HFF-Myc (cell line): ENCODE measurements around the gene OR5M11.

Experiments
- DNase-seq: peaks from one replicate; pipeline ENCODE4 v3.0.0-alpha.2; 2011; ENCODE audit warnings: low read depth; ENCODE audit errors: extremely low read depth
- H3K4me3 ChIP-seq: replicated peaks from 2 replicates; pipeline ENCODE4 v1.5.1; 2011; ENCODE audit warnings: low read depth, mild to moderate bottlenecking, control low read depth, low read length
- CTCF ChIP-seq: IDR thresholded peaks from 2 replicates; pipeline ENCODE4 v1.5.1; 2012; ENCODE audit warnings: mild to moderate bottlenecking, low read depth, low read length, control low read depth; ENCODE audit errors: missing control alignments

The OR5M11 gene

GRCh38 chr11:56531856-56532255 lies 11.2 kb downstream of the OR5M11 start:
- no peak for TF ChIP-seq CTCF
- DNase-seq = no peak
- no peak overlapping the region for H3K4me3 ChIP-seq

- no peak for DNase-seq
- no peak overlapping the region for H3K4me3 ChIP-seq
- TF ChIP-seq CTCF = no peak
Observed at GRCh38 chr11:56522008-56522407, 21.0 kb downstream of the OR5M11 start.

- DNase-seq = no peak
- no peak for TF ChIP-seq CTCF
- no peak overlapping the region for H3K4me3 ChIP-seq
Observed at GRCh38 chr11:56513280-56513679, 29.8 kb downstream of the OR5M11 start.

GRCh38 chr11:56509439-56509838 lies 33.6 kb downstream of the OR5M11 start:
- no peak overlapping the region for H3K4me3 ChIP-seq

DNA sequence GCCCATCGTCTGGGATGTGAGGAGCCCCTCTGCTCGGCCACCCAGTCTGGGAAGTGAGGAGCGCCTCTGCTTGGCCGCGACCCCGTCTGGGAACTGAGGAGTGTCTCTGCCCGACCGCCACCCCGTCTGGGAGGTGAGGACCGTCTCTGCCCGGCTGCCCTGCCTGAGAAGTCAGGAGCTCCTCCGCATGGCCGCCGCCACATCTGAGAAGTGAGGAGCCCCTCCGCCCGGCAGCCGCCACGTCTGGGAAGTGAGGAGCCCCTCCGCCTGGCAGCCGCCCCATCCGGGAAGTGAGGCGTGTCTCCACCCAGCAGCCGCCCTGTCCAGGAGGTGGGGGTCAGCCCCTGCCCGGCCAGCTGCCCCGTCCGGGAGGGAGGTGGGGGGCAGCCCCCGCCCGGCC lies 46.0 kb downstream of the OR5M11 start:
- no peak for DNase-seq
- TF ChIP-seq CTCF = no peak
- H3K4me3 ChIP-seq = no peak overlapping the region

More at GRCh38 chr11:56509439-56509838, 33.6 kb downstream of the OR5M11 start:
- no peak for DNase-seq
- no peak for TF ChIP-seq CTCF

DNA sequence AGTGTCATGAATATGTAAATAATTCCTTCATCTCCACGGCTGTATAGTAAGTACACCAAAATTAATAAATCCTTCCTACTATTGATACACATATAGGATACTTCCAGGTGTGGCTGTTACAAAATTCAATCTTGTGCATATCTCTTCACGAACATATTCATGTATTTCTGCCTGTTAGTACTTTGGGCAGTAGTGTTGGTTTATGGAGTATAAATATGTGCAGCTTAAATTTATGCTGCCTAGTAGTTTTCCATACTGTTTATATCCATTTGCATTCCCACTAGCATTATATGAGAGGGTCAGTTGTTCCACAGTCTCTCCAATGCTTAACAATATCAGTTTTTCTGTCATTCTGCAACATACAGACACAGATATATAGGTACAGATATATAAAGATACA lies 47.9 kb downstream of the OR5M11 start:
- no peak for DNase-seq
- TF ChIP-seq CTCF = no peak
- H3K4me3 ChIP-seq = no peak overlapping the region
